K562 (cell line): Measurements from ENCODE around the gene USP28. TPM values are rescaled to one million over a fixed set of nuclear protein-coding genes. Genes with fewer than 3 reads are reported as not detected.

Experiments used
- ATAC-seq: fragments of 200-7000 bp; cut with Tn5 transposase; 3 replicates; pipeline ENCODE4 v1.9.1; 2020; ENCODE audit warnings: moderate library complexity
- BruUV-seq: library from RNA; stranded (reverse); fragments of 400-500 nt; replicated peaks from 2 replicates; lab custom pipeline; 2021; lab: Mats Ljungman, UMichigan
- CTCF ChIA-PET: fragments of 300-600 bp; formaldehyde crosslinking; extraction: SDS; loops from one replicate; lab custom pipeline; 2021; ENCODE audit warnings: low intra/inter-chr PET ratio; lab: Yijun Ruan, JAX
- POLR2A ChIA-PET: fragments of 300-600, 350-650 bp; sonication (Branson Sonifier 250); formaldehyde crosslinking; extraction: SDS; loops from one replicate; lab custom pipeline; 2021; ENCODE audit warnings: antibody characterized with exemption, inconsistent platforms; lab: Yijun Ruan, JAX
- DNase-seq, 4 experiments: peaks; one replicate each; pipeline versions ENCODE4 v3.0.0 to v3.0.0-alpha.2; 2011 to 2018; ENCODE audit warnings: low spot score in 3 of 4, mixed read lengths in 3 of 4; ENCODE audit errors: extremely low read depth in 1 of 4
- FAIRE-seq: peaks from 2 replicates; lab custom pipeline; 2011; peaks lifted over from hg19 to GRCh38; lab: Jason Lieb, UNC
- H2AFZ ChIP-seq: 2 replicates; pipeline ENCODE4 v1.6.0; 2011; ENCODE audit warnings: low read depth, low read length, control low read depth, inconsistent platforms
- H3K27ac ChIP-seq: fragments of 200-600 bp; 3 replicates; pipeline ENCODE4 v1.8.0; 2011; ENCODE audit warnings: low read depth, mild to moderate bottlenecking, control low read depth, inconsistent platforms, low read length, moderate library complexity, mixed read lengths; ENCODE audit errors: extremely low read depth
- H3K27me3 ChIP-seq, 2 experiments: fragments of 300-600 bp in 1 of 2; 2 replicates in 1 of 2; 3 replicates in 1 of 2; pipeline versions ENCODE4 v1.6.0 to v1.8.0; 2011; ENCODE audit warnings: inconsistent platforms in 2 of 2, low read length in 2 of 2, mild to moderate bottlenecking in 1 of 2, mixed read lengths in 1 of 2, moderate library complexity in 1 of 2; ENCODE audit not compliant: control insufficient read depth in 2 of 2, insufficient read depth in 2 of 2
- H3K36me3 ChIP-seq: fragments of 300-600 bp; 3 replicates; pipeline ENCODE4 v1.8.0; 2011; ENCODE audit warnings: mild to moderate bottlenecking, low read length, inconsistent platforms; ENCODE audit not compliant: control insufficient read depth, insufficient read depth
- H3K4me1 ChIP-seq, 2 experiments: fragments of 200-600 bp in 1 of 2; replicated peaks in 1 of 2; 2 replicates in 1 of 2; 3 replicates in 1 of 2; pipeline versions ENCODE4 v1.5.1 to v1.8.0; 2011; ENCODE audit warnings: inconsistent platforms in 2 of 2, low read length in 2 of 2, mild to moderate bottlenecking in 1 of 2, mixed read lengths in 1 of 2, moderate library complexity in 1 of 2; ENCODE audit not compliant: control insufficient read depth in 2 of 2, insufficient read depth in 2 of 2
- H3K4me2 ChIP-seq: 2 replicates; pipeline ENCODE4 v1.6.1; 2011; ENCODE audit warnings: low read length, control low read depth, inconsistent platforms, mixed read lengths; ENCODE audit not compliant: insufficient read depth
- H3K4me3 ChIP-seq: fragments of 200-600 bp; sonication (generic), shearing (Covaris generic); 2 replicates; pipeline ENCODE4 v1.5.1; 2016; ENCODE audit warnings: control low read depth, inconsistent platforms
- H3K79me2 ChIP-seq: fragments of 200-600 bp; 3 replicates; pipeline ENCODE4 v1.8.0; 2011; ENCODE audit warnings: low read length, inconsistent platforms; ENCODE audit not compliant: control insufficient read depth, insufficient read depth
- H3K9ac ChIP-seq, 2 experiments: 2 replicates each; pipeline versions ENCODE4 v1.6.0 to v1.6.1; 2011; ENCODE audit warnings: low read depth in 2 of 2, low read length in 2 of 2, control low read depth in 1 of 2, inconsistent platforms in 1 of 2, mild to moderate bottlenecking in 1 of 2, mixed read lengths in 1 of 2; ENCODE audit not compliant: insufficient read depth in 1 of 2
- H3K9me1 ChIP-seq: one replicate; pipeline ENCODE4 v1.6.0; 2011; ENCODE audit warnings: inconsistent platforms, mild to moderate bottlenecking, low read length, moderate library complexity; ENCODE audit not compliant: control insufficient read depth, insufficient read depth
- H3K9me3 ChIP-seq: replicated peaks from 2 replicates; pipeline ENCODE4 v1.5.1; 2011; ENCODE audit warnings: low read depth, low read length, inconsistent platforms; ENCODE audit not compliant: control insufficient read depth, insufficient read depth
- H4K20me1 ChIP-seq: replicated peaks from 2 replicates; pipeline ENCODE4 v1.6.1; 2011; ENCODE audit warnings: low read length, inconsistent platforms, mixed read lengths; ENCODE audit not compliant: control insufficient read depth, insufficient read depth
- CBX2 ChIP-seq: fragments of 200-600 bp; sonication (generic); IDR thresholded peaks from one replicate; pipeline ENCODE4 v1.6.1; 2012; ENCODE audit warnings: mild to moderate bottlenecking, low read length, inconsistent platforms; ENCODE audit not compliant: insufficient read depth, poor library complexity, severe bottlenecking
- FOS ChIP-seq: IDR thresholded peaks from 3 replicates; pipeline ENCODE4 v1.6.1; 2011; ENCODE audit not compliant: insufficient read length; ENCODE audit errors: extremely low read depth
- FOXJ2 ChIP-seq: fragments of 200-800 bp; sonication (Bioruptor generic); IDR thresholded peaks from 2 replicates; pipeline ENCODE4 v1.6.1; 2016; ENCODE audit warnings: missing genetic modification characterization, missing compliant biosample characterization
- GTF2A2 ChIP-seq: IDR thresholded peaks from 2 replicates; pipeline ENCODE4 v1.6.1; 2016; ENCODE audit warnings: mild to moderate bottlenecking, missing genetic modification characterization, missing compliant biosample characterization
- MEF2D ChIP-seq: conservative IDR thresholded peaks from 2 replicates; pipeline ENCODE4 v1.6.1; 2016; ENCODE audit warnings: low read depth, missing genetic modification characterization, missing compliant biosample characterization
- SMAD3 ChIP-seq: fragments of 450-650 bp; formaldehyde crosslinking; conservative IDR thresholded peaks from 2 replicates; pipeline ENCODE4 v1.4.0; 2020; ENCODE audit warnings: mild to moderate bottlenecking
- SNRNP70 ChIP-seq: fragments of 200-400 bp; formaldehyde crosslinking; optimal IDR thresholded peaks from 2 replicates; pipeline ENCODE3; 2017; ENCODE audit warnings: low read depth, low read length
- ZNF212 ChIP-seq: fragments of 450-650 bp; formaldehyde crosslinking; IDR thresholded peaks from 2 replicates; pipeline ENCODE4 v1.4.0; 2020; ENCODE audit warnings: mild to moderate bottlenecking
- ZNF282 ChIP-seq: sonication (generic); formaldehyde crosslinking; IDR thresholded peaks from 2 replicates; pipeline ENCODE4 v1.8.1; 2023; ENCODE audit warnings: missing genetic modification reagents
- WGBS: fragments of 100-300 bp; shearing (Covaris generic); methylation state at CpG from one replicate; pipeline ENCODE4 v1.1.6; 2016; ENCODE audit warnings: low coverage, mixed read lengths; ENCODE audit not compliant: insufficient coverage; ENCODE audit errors: missing lambda C conversion rate; 5-methylcytosine and 5-hydroxymethylcytosine counted together
- in situ Hi-C: fragments of 300-500 bp; cut with MboI; formaldehyde crosslinking; loops from 4 replicates; pipeline ENCODE4 v1.15.0; 2018; ENCODE audit warnings: inconsistent platforms, mixed read lengths
- intact Hi-C: fragments of 100-400 bp; cut with micrococcal nuclease; formaldehyde crosslinking; loops from 2 replicates; pipeline ENCODE4 v1.14.2; 2022
- polyA plus RNA-seq, 8 experiments: library from polyadenylated mRNA; depleted of rRNA in 4 of 8; stranded (reverse) in 5 of 8; unstranded in 3 of 8; fragments of >200 nt; fragmentation: Nextera tagmentation in 2 of 8; fragmentation: Illumina TruSeq in 1 of 8; extraction: Ambion mirVana in 2 of 8; extraction: Trizol in 1 of 8; gene quantifications; 2 replicates each; pipeline versions ENCODE4 v1.2.1 to v1.2.3, GENCODE V29; 2011 to 2014; ENCODE audit warnings: inconsistent platforms in 1 of 8, missing spikeins in 1 of 8
- total RNA-seq, 7 experiments: library from RNA; depleted of rRNA in 6 of 7; stranded (reverse); fragments of >200 nt in 6 of 7; fragmentation: Illumina TruSeq in 2 of 7; extraction: Trizol in 2 of 7; gene quantifications; 2 replicates each; pipeline versions ENCODE4 v1.2.1 to v1.2.3, GENCODE V29; 2011 to 2021; ENCODE audit warnings: low replicate concordance in 1 of 7
- TF ChIP-seq, protein P1 (sequence below): IDR thresholded peaks from 2 replicates; pipeline ENCODE4 v1.6.1; 2011; ENCODE audit not compliant: insufficient read length; ENCODE audit errors: extremely low read depth
- TF ChIP-seq, protein P2 (sequence below), 2 experiments: IDR thresholded peaks; 2 replicates each; pipeline ENCODE4 v1.6.1; 2012; ENCODE audit warnings: improper control_type of control experiment in 2 of 2, low read depth in 2 of 2, low read length in 2 of 2, borderline replicate concordance in 1 of 2
- TF ChIP-seq, protein P3 (sequence below): fragments of 250-450 bp; sonication (Bioruptor Pico); IDR thresholded peaks from 2 replicates; pipeline ENCODE4 v1.8.0; 2021; ENCODE audit warnings: borderline replicate concordance, mild to moderate bottlenecking, moderate library complexity; ENCODE audit not compliant: poor library complexity, severe bottlenecking
- TF ChIP-seq, protein P4 (sequence below): sonication (generic); formaldehyde crosslinking; IDR thresholded peaks from 2 replicates; pipeline ENCODE4 v1.8.0; 2022; ENCODE audit warnings: mild to moderate bottlenecking, missing genetic modification reagents, borderline replicate concordance

Gene USP28
- total and polyA plus RNA-seq, 9 of the 15 experiments (the other 6 are each of a cell fraction or from before 2014, with no cell fraction given) = 3.7 to 42.7 (median 20.3) TPM

DNA sequence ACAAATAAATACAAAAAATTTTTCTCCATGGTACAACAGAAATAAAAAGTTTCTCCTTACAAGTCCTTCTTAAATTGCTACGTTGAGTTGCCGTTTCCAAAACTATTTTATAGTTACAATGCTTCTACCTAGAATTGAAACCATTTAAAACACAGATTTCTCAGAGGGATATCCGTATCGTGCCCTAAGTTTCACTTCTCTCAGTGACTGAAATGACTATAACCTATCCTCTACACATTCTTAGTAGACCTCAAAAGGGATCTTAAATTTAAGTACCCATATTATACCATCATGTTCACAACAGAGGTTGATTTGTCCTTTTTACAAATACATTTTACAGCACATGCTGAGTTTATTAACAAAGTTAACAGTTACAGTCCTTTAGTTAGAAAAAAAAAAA lies 44.1 kb downstream of the USP28 start:
- Histone ChIP-seq H3K4me1 (no peaks in the 10 kb centered on the region), H3K9me1 (no peaks in the 10 kb centered on the region), H3K9ac (no peak overlapping the region), H3K79me2 (no peaks in the 10 kb centered on the region), H4K20me1 (no peaks in the 10 kb centered on the region), H3K36me3 (peaks cover 35% of the 10 kb centered on the region), H3K4me3 (no peak overlapping the region), H3K4me2 (no peak overlapping the region), H3K27me3 (no peaks in the 10 kb centered on the region), H3K9me3 (no peaks in the 10 kb centered on the region), H2AFZ (no peak overlapping the region), H3K27ac (no peak overlapping the region)
- intact Hi-C loops = no loop called here
- CTCF ChIA-PET = no interaction called here
- WGBS = 97% methylated on average over 4 of the region's 4 CpGs
- in situ Hi-C loops = no loop called here
- no peak for TF ChIP-seq CBX2
- TF ChIP-seq GTF2A2 (tag) = no peak
- TF ChIP-seq, protein P1, sequence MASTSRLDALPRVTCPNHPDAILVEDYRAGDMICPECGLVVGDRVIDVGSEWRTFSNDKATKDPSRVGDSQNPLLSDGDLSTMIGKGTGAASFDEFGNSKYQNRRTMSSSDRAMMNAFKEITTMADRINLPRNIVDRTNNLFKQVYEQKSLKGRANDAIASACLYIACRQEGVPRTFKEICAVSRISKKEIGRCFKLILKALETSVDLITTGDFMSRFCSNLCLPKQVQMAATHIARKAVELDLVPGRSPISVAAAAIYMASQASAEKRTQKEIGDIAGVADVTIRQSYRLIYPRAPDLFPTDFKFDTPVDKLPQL = no peak
- TF ChIP-seq SMAD3 = no peak
- TF ChIP-seq ZNF212 (CRISPR knock-in tag) = no peak
- no peak for TF ChIP-seq FOXJ2 (tag)
- TF ChIP-seq, protein P2, sequence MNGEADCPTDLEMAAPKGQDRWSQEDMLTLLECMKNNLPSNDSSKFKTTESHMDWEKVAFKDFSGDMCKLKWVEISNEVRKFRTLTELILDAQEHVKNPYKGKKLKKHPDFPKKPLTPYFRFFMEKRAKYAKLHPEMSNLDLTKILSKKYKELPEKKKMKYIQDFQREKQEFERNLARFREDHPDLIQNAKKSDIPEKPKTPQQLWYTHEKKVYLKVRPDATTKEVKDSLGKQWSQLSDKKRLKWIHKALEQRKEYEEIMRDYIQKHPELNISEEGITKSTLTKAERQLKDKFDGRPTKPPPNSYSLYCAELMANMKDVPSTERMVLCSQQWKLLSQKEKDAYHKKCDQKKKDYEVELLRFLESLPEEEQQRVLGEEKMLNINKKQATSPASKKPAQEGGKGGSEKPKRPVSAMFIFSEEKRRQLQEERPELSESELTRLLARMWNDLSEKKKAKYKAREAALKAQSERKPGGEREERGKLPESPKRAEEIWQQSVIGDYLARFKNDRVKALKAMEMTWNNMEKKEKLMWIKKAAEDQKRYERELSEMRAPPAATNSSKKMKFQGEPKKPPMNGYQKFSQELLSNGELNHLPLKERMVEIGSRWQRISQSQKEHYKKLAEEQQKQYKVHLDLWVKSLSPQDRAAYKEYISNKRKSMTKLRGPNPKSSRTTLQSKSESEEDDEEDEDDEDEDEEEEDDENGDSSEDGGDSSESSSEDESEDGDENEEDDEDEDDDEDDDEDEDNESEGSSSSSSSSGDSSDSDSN (IDR thresholded peaks at IDR 0.05; ENCODE audit: borderline replicate concordance in 1 of 2, low read depth in 2 of 2, low read length in 2 of 2) = no peak
- TF ChIP-seq ZNF282 (CRISPR knock-in tag) = no peak
- TF ChIP-seq, protein P3, sequence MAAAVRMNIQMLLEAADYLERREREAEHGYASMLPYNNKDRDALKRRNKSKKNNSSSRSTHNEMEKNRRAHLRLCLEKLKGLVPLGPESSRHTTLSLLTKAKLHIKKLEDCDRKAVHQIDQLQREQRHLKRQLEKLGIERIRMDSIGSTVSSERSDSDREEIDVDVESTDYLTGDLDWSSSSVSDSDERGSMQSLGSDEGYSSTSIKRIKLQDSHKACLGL = no peak
- TF ChIP-seq FOS = no peak
- TF ChIP-seq, protein P4, sequence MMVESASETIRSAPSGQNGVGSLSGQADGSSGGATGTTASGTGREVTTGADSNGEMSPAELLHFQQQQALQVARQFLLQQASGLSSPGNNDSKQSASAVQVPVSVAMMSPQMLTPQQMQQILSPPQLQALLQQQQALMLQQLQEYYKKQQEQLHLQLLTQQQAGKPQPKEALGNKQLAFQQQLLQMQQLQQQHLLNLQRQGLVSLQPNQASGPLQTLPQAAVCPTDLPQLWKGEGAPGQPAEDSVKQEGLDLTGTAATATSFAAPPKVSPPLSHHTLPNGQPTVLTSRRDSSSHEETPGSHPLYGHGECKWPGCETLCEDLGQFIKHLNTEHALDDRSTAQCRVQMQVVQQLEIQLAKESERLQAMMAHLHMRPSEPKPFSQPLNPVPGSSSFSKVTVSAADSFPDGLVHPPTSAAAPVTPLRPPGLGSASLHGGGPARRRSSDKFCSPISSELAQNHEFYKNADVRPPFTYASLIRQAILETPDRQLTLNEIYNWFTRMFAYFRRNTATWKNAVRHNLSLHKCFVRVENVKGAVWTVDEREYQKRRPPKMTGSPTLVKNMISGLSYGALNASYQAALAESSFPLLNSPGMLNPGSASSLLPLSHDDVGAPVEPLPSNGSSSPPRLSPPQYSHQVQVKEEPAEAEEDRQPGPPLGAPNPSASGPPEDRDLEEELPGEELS = no peak
- TF ChIP-seq SNRNP70 = no peak
- no peak for TF ChIP-seq MEF2D
- POLR2A ChIA-PET = no interaction called here
- no TSS peak for BruUV-seq
- DNase-seq (no peak), FAIRE-seq (no peak), ATAC-seq (no peak)
